ES-I3 (cell line): ENCODE data around the gene FOXJ1.

Experiments used
- H3K36me3 ChIP-seq: 2 replicates; pipeline ENCODE4 v1.6.1; 2013; ENCODE audit warnings: mild to moderate bottlenecking, low read length, control low read depth, moderate library complexity; ENCODE audit not compliant: insufficient read depth
- H3K4me1 ChIP-seq: 2 replicates; pipeline ENCODE4 v1.6.1; 2013; ENCODE audit warnings: mild to moderate bottlenecking, control low read depth, low read length; ENCODE audit not compliant: insufficient read depth
- H3K9ac ChIP-seq: 2 replicates; pipeline ENCODE4 v1.6.1; 2013; ENCODE audit warnings: low read depth, mild to moderate bottlenecking, low read length, moderate library complexity
- H3K9me3 ChIP-seq: 2 replicates; pipeline ENCODE4 v1.6.1; 2013; ENCODE audit warnings: mild to moderate bottlenecking, low read length, moderate library complexity; ENCODE audit not compliant: control insufficient read depth, insufficient read depth

Gene FOXJ1

DNA sequence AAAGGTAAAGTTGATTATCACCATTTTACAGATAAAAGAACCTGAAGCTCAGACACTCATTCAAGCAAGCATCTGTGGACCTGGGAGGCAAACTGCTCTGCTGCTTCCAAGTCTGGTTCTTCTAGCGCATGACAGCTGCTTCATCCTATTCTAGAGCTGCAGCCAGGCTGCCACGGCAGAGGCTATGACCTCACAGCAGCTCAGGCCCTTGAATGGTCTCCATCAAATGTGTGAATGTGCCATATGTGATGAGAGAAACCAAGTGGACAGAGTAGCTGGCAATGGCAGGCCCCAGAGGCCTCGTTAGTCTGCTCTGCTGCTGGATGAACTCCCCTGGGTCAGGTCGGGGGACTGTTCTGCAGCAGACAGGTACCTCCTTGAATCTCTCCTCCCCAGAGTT, 30.7 kb upstream of the FOXJ1 start:
- H3K36me3 ChIP-seq, result no peaks in the 10 kb centered on the region
- no peaks in the 10 kb centered on the region for H3K4me1 ChIP-seq
- no peak overlapping the region for H3K9ac ChIP-seq
- no peaks in the 10 kb centered on the region for H3K9me3 ChIP-seq

- no peak overlapping the region for H3K9ac ChIP-seq
- no peaks in the 10 kb centered on the region for H3K4me1 ChIP-seq
- no peaks in the 10 kb centered on the region for H3K36me3 ChIP-seq
- H3K9me3 ChIP-seq, result no peaks in the 10 kb centered on the region
These were observed 29.1 kb upstream of the FOXJ1 start for GRCh38 chr17:76170114-76170513.

- Histone ChIP-seq H3K36me3 (no peaks in the 10 kb centered on the region), H3K9ac (no peak overlapping the region), H3K9me3 (no peaks in the 10 kb centered on the region), H3K4me1 (peaks cover 11% of the 10 kb centered on the region)
These were observed 25.9 kb upstream of the FOXJ1 start for GRCh38 chr17:76166906-76167305.

GRCh38 chr17:76166168-76166567, 25.1 kb upstream of the FOXJ1 start:
- Histone ChIP-seq H3K9me3 (no peaks in the 10 kb centered on the region), H3K36me3 (no peaks in the 10 kb centered on the region), H3K4me1 (peaks cover 11% of the 10 kb centered on the region), H3K9ac (no peak overlapping the region)

DNA sequence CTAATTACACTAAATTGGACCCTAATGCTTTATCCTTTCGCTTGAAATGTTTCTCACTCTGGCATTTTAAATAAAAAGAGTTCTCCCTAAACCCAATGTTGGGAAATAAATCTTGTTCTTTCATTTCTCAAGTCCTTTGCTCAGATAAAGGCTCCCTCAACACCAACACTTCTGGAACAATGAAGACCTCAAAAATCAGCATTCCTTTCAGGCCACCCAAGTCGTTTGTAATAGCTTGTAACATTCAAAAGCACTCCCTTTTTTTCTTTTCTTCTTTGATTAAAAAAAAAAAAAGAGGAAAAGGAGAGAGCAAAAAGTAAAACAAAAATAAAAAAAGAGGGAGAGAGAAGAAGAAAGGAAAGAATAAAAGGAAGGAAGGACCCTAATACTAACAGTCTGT, 23.3 kb upstream of the FOXJ1 start:
- no peaks in the 10 kb centered on the region for H3K9me3 ChIP-seq
- no peak overlapping the region for H3K9ac ChIP-seq
- H3K4me1 ChIP-seq, result peaks cover 11% of the 10 kb centered on the region
- H3K36me3 ChIP-seq, result no peaks in the 10 kb centered on the region

DNA sequence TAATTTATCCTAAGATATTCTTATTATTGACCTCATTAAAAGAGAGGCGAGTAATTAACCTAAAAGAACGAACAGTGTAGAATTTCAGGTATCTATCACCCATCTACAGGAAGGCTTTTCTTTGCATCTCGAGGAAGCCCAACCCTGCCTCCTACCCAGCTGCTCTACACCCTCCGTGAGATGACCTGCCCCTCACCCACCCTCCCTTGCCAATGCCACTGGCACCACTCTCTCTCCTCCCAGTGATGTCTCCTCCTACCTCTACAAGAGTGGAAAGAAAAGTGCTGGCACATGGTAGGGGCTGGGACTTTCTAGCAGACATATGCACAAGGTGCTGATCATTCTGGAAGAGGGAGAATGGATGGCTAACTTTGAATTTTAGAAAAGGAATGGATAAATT, 22.9 kb upstream of the FOXJ1 start:
- H3K36me3 ChIP-seq, result no peaks in the 10 kb centered on the region
- H3K9me3 ChIP-seq, result no peaks in the 10 kb centered on the region
- H3K4me1 ChIP-seq, result peaks cover 11% of the 10 kb centered on the region
- no peak overlapping the region for H3K9ac ChIP-seq

DNA sequence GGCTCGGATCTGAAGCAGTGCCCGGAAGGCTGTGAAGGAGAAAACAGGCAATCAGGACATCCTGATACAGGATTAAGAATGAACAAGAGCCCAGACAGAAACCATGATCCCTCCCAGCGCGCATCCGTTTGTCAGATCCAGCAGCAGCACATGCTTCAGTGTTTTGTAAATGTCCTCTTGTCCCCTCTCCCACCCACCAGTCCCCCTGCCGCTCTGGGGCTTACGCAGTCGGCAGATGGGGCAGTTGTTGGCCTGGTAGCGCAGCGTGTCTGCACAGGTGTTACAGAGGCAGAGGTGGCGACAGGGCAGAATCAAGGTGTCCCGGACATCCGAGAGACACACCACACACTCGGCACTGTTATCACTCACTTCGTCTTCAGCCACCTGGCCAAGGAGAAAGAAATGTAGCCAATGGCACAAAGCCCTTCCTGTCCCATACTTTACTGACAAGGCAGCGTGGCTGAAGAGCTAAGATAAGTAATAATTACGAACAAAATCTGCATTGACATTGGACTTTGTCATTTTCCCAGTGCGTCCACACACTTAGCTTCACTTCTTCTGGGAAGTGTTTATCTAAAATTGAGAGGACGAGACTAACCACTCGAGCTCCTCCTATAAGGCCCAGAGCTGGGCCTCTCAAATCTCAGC, 20.7 kb upstream of the FOXJ1 start:
- no peak overlapping the region for H3K9ac ChIP-seq
- H3K36me3 ChIP-seq, result no peaks in the 10 kb centered on the region
- no peaks in the 10 kb centered on the region for H3K9me3 ChIP-seq
- H3K4me1 ChIP-seq, result peaks cover 11% of the 10 kb centered on the region

DNA sequence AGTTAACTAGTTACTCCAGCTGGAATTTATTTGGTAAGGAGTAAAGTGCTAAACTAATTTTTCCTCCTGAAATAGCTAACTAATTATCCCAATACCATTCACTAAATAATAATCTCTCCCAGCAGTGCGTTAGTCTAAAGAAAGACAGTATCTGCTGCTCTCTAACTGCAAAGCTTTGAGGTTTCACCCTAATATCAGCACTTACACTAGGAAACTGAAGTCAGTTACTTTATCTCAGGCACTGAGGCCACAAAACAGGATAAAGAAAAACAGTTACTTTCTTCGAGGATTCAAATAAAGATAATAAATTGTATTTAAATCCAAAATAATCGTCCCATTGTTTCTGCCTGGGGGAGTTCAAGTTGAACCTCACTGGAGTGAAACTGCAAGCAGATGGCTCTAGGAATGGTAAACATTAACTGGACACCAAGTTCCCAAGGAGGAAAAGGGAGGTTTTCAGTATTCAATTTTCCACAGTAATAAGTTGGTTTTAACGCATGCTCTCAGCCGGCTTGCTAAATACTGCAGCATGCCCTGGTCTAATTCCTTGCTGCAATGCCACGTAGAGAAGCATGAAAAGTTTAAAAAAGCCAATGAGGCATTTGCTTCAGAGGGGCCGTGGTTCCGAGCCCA, 20.0 kb upstream of the FOXJ1 start:
- H3K9ac ChIP-seq, result no peak overlapping the region

GRCh38 chr17:76159157-76159556, 18.1 kb upstream of the FOXJ1 start:
- H3K4me1 ChIP-seq, result peaks cover 6% of the 10 kb centered on the region
- no peaks in the 10 kb centered on the region for H3K36me3 ChIP-seq
- H3K9ac ChIP-seq, result no peak overlapping the region
- no peaks in the 10 kb centered on the region for H3K9me3 ChIP-seq

More for the DNA sequence above, 20.0 kb upstream of the FOXJ1 start:
- no peaks in the 10 kb centered on the region for H3K9me3 ChIP-seq
- H3K36me3 ChIP-seq, result no peaks in the 10 kb centered on the region
- peaks cover 11% of the 10 kb centered on the region for H3K4me1 ChIP-seq

GRCh38 chr17:76157759-76158158, 16.7 kb upstream of the FOXJ1 start:
- no peaks in the 10 kb centered on the region for H3K36me3 ChIP-seq
- H3K9me3 ChIP-seq, result no peaks in the 10 kb centered on the region
- no peak overlapping the region for H3K9ac ChIP-seq
- H3K4me1 ChIP-seq, result peaks cover 12% of the 10 kb centered on the region; the same call in 1 of the 2 replicates

DNA sequence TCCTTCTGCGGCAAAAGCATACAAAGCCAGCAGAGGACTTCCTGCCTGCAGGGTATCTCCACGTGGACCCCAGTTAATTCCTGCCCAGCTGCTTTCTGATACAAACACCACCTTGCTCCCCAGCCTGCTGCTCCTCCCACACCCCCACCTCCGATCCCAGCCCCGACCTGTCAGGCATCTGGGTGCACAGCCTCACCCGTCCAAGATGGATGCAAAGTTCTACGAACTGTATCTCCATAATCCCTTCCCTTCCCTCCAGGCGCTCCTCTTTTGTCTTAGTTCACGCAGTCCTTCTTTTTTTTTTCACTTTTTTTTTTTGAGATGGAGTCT, 15.6 kb upstream of the FOXJ1 start:
- Histone ChIP-seq H3K4me1 (peaks cover 12% of the 10 kb centered on the region; the same call in 1 of the 2 replicates), H3K36me3 (no peaks in the 10 kb centered on the region), H3K9me3 (no peaks in the 10 kb centered on the region), H3K9ac (no peak overlapping the region)

- H3K4me1 ChIP-seq, result peaks cover 12% of the 10 kb centered on the region; the same call in 1 of the 2 replicates
- no peaks in the 10 kb centered on the region for H3K36me3 ChIP-seq
- H3K9me3 ChIP-seq, result no peaks in the 10 kb centered on the region
- no peak overlapping the region for H3K9ac ChIP-seq
These were observed 15.1 kb upstream of the FOXJ1 start for GRCh38 chr17:76155988-76156661.

DNA sequence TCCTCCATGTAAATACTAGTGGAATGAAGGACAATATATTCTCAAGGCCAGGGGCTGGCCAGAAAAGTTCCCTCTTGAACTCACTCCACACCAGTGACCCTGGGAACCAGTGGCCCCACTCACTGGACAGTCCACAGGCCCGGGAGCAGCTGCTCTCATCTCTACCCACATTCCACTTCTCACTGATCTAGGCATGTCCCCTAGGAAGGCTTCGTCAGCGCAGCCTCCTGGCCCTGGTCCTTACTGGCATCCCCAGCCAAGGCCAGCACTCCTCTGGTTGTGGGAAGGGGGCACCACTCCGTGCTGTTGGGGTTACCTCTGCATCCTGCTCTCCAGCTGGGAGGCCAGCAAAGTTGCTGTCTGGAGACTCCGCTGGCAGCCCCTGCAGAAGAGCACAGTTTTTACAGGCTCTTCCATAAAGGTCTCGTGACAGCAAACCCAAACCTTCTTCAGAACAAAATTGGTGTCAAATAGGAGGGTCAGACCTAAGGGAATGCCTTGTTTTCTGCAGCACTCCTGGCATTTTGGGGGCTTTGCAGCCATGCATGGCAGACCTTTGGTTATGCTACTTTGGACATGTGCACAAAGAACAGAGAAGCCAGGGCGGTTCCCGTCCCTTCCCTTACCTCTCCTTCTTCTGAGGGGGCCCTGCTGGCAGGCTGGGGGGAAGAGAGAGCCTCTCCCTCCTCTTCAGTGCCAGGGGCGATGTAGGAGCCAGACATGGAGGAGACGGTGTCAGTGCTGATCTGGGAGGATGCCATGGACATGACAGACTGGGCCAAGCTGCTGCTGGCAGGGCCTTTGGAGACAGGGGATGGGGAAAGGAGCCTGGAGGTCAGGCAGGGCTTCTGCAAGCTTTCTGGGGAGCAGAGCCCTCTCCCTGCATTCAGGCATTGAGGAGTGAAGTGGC, 14.1 kb upstream of the FOXJ1 start:
- no peaks in the 10 kb centered on the region for H3K36me3 ChIP-seq
- H3K9ac ChIP-seq, result no peak overlapping the region
- H3K9me3 ChIP-seq, result no peaks in the 10 kb centered on the region
- peaks cover 12% of the 10 kb centered on the region; the same call in 1 of the 2 replicates for H3K4me1 ChIP-seq

DNA sequence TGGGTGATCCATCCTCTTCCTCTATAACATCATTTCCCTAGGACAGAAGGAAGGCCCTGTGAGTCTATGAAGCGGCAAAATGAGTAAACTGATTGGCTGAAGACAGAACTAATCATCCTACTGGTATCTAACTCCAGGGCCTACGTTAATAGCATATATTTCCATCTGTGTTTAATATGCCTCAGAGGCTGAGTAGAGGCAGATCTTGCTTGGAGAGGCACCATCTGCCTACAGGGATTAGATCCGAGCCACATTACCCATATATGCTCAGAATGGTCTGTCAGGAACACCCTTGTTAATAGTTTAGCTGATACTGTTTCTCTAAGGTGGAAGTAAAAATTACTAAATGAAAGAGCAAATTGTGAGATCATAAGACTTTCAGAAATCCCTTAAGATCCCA, 13.2 kb upstream of the FOXJ1 start:
- Histone ChIP-seq H3K36me3 (no peaks in the 10 kb centered on the region), H3K9ac (no peak overlapping the region), H3K4me1 (peaks cover 12% of the 10 kb centered on the region; the same call in 1 of the 2 replicates), H3K9me3 (no peaks in the 10 kb centered on the region)
